HG03565 (cell line): ENCODE measurements around the gene USP31.

Experiments used
- ATAC-seq: cut with Tn5 transposase; IDR thresholded peaks from one replicate; pipeline ENCODE4 v1.9.1; 2021; ENCODE audit warnings: mild to moderate bottlenecking, moderate library complexity; ENCODE audit not compliant: unreplicated experiment

USP31 gene

GRCh38 chr16:23066676-23067075 is 82.6 kb downstream of the USP31 start:
- ATAC-seq, result no peak

GRCh38 chr16:23064639-23065038 is 84.6 kb downstream of the USP31 start:
- ATAC-seq, result no peak

DNA sequence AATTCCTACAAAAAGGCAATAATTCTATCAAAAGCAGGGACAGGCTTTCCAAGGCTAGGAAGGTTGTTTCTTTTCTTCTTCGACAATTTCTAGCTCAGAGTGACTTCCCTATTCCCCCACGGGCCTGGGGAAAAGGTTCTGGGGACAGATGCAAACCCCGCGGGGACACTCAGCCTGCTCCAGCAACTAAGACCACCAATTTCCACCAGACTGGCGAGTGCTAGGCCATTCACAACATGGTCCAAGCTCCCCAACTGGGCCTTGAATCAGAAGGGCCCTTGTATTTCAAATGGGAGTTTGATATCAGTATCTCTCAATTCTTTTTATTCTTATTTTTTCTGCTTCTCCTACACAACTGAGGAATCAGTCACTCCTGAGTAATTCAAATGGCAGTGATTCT is 86.7 kb downstream of the USP31 start:
- no peak for ATAC-seq

DNA sequence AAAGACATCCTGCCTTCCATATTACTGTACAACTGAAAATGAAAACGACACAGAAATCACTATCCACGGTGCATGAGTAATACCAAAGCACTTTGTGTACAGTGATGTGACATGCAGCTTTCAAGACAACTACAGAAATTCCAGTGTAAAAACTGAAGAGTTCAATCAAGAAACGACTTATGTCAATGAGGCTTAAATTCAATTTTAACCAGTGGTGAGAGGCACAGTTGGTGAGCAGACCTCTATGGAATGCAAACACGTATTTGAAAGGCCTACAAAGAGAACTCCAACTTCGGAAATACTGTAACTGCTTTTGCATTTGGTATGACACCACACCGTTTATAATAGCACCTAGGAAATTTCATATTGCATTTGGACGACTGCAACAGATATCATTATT is 87.6 kb downstream of the USP31 start:
- no peak for ATAC-seq

GRCh38 chr16:23060458-23061320 is 88.6 kb downstream of the USP31 start:
- no peak for ATAC-seq

DNA sequence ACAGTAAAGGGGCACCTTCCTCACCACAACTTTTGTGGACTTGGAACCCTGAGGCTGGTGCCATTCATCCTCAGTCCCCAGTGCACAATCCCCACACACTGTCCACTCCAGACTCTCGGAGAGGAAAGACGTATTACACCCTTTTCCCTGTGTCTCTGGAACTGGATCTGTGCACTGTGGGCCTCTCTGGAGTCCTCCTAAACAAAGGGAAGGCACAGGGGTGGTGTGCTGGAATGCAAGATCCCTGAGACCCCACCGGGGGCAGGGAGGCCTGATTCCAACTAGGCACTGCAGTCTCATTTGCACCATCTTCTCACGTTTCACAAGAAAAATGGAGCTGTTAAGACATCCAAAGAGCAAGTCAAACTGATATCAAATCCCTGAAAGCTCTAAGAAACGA is 89.8 kb downstream of the USP31 start:
- no peak for ATAC-seq

DNA sequence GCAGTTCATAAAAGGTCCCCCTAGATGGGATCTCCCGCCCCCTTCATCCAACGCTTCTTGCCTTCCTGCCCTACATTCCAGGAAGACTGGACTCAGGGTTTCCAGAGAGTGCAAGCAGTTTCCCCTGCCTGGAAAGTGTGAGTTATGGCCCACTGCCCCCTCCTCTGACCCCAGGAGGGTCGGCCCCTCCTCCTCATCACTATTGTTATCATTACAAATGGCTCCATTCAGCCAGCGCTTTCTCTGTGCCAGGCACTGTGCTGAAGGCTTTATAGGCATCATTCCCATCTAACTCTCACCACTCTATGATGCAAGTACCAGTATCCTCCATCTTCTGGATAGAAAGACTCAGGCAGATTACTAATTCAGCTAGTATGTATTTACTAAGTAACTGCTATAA is 90.7 kb downstream of the USP31 start:
- no peak for ATAC-seq

- no peak for ATAC-seq
Measured at GRCh38 chr16:23057013-23057596, 92.1 kb downstream of the USP31 start.

GRCh38 chr16:23055481-23055880 is 93.8 kb downstream of the USP31 start:
- ATAC-seq, result no peak

- ATAC-seq, result no peak
Measured at GRCh38 chr16:23052908-23053580, 96.2 kb downstream of the USP31 start.

- ATAC-seq, result no peak
Measured at GRCh38 chr16:23052221-23052620, 97.0 kb downstream of the USP31 start.

- ATAC-seq, result no peak
Measured at GRCh38 chr16:23051587-23051986, 97.7 kb downstream of the USP31 start.

DNA sequence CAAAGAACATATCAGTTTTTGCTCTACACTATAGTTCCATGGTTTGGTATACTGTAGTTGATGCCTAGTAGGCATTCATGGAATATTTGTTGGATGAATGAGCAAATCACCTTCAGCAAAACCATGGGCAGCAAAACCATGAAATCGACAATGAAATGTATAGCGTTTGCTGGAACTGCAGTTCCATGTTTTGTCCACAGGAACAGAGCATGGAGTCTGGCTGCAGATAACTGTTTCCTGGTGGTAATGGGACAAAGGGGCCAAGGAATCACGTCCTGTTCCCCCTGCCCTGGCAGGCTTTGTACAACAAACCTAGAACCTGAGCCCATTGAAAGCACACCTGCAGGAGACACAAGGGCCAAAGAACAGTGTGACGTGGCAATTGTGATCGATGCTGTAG is 101.1 kb downstream of the USP31 start:
- no peak for ATAC-seq

DNA sequence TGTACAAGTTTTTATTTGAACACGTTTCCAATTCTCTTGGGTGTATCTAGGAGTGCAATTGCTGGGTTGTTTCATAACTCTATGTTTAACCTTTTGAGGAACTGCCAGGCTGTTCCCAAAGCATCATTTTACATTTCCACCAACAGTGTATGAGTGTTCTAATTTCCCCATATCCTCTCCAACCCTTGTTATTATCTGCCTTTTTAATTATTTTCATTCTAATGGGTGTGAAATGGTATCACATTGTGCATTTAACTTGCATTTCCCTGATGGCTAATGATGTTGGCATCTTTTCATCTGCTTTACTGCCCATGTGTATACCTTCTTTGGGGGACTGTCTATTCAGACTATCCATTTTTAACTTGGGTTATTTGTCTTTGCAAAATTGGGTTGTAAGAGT is 104.2 kb downstream of the USP31 start:
- ATAC-seq, result no peak

DNA sequence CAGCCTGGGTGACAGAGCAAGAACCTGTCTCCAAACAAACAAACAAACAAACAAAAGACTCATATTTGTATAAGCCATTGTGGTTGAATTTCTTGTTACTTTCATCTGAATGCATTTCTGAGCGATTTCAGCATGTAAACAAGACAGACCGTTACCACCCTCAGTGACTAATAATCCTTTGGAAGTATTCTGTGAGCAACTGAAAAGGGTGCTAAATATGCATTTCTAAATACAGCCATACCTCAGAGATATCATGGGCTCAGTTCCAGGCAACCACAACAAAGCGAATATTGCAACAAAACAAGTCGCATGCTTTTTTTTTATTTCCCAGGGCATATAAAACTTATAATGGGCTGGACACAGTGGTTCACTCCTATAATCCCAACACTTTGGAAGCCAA is 109.0 kb downstream of the USP31 start:
- no peak for ATAC-seq

- ATAC-seq, result no peak
Measured at GRCh38 chr16:23039118-23039517, 110.1 kb downstream of the USP31 start.

GRCh38 chr16:23035240-23035639 is 114.0 kb downstream of the USP31 start:
- ATAC-seq, result no peak

GRCh38 chr16:23031508-23032098 is 117.6 kb downstream of the USP31 start:
- ATAC-seq, result no peak

- no peak for ATAC-seq
Measured at GRCh38 chr16:23029733-23030420, 119.4 kb downstream of the USP31 start.

DNA sequence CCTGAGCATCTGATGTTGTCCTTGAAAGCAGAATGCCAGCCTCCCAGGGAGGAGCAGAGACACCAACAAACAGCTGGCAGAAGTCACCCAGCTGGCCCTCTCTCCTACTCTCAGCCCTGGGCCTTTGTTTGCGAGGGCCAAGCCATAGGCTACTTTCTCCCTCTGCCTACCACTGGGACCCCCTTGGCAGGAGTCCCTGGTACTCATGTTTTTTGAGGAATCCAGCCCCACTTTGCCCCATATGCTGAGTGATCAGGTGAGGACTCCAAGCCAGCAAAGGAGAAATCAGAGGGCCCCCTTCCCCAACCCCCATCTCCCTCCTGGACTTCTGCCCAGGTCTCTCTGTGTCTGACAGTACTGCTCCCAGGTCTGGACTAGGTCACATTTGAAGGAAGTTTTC is 121.9 kb downstream of the USP31 start:
- no peak for ATAC-seq

DNA sequence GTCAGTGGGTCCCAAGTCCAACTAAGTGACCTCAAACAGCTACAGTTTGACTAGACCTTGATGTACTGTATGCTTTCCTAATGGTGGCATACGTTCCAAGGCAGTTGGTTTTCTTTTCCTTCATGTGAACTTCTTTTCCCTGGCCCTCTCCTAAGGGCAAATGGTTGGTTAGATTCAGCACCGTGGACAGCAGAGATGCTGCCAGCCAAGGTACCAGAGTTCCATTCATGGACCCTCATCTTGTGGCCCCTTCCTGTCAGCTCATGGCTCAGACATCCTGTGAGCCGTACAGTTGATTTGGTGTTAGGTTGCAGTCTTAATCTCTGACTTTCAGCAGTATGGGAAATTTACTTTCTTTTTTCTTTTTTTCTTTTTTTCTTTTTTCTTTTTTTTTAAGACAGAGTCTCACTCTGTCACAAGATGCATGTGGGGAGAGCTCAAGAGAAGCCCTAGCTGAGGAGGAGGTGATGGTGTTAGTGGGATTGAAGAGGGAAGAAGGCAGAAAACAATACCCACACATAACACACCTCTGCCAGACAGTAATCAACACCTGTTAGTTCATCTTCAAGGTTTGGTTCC is 122.4 kb downstream of the USP31 start:
- ATAC-seq, result no peak
